HFFc6 (cell line): ENCODE data around the gene GNAT1. TPM values are rescaled to one million over a fixed set of nuclear protein-coding genes. Genes with fewer than 3 reads are reported as not detected.
"Not testable (repeated sequence)": the region's sequence is repeated elsewhere in the genome, so short reads cannot be mapped to it uniquely, and the experiment has no call there.

Experiments used
- DNase-seq: peaks from one replicate; pipeline ENCODE4 v3.0.0-alpha.2; 2018
- H3K27ac Mint-ChIP-seq: 2 replicates; pipeline ENCODE4 v1.8.0; 2020; ENCODE audit warnings: mild to moderate bottlenecking, mixed read lengths
- H3K27me3 Mint-ChIP-seq: 2 replicates; pipeline ENCODE4 v1.8.0; 2021; ENCODE audit warnings: mild to moderate bottlenecking, moderate library complexity, mixed read lengths; ENCODE audit not compliant: insufficient read depth
- H3K36me3 Mint-ChIP-seq: 2 replicates; pipeline ENCODE4 v1.8.0; 2021; ENCODE audit warnings: low read depth, mixed read lengths
- H3K4me1 Mint-ChIP-seq: 2 replicates; pipeline ENCODE4 v1.8.0; 2020; ENCODE audit warnings: low read depth, mixed read lengths
- H3K4me3 Mint-ChIP-seq: 2 replicates; pipeline ENCODE4 v1.8.0; 2020; ENCODE audit warnings: mild to moderate bottlenecking, moderate library complexity, mixed read lengths
- H3K9me3 Mint-ChIP-seq: 2 replicates; pipeline ENCODE4 v1.8.0; 2020; ENCODE audit warnings: mild to moderate bottlenecking, mixed read lengths
- total RNA-seq, 6 experiments: library from RNA; stranded (reverse); fragmentation: NEBNext Ultra II Directional; extraction: Animal tissue kit (Norgen Biotek cat#: 25700); gene quantifications; 2 replicates in 1 of 6; 3 replicates in 5 of 6; pipeline ENCODE4 v1.2.3, GENCODE V29; 2021
- TF ChIP-seq, protein P1 (sequence below): fragments of 200-600 bp; sonication (generic); IDR thresholded peaks from 2 replicates; pipeline ENCODE4 v1.5.0; 2021; ENCODE audit warnings: antibody characterized with exemption, mild to moderate bottlenecking

GNAT1 gene
- total RNA-seq, 6 experiments from 2014 or later = not detected

DNA sequence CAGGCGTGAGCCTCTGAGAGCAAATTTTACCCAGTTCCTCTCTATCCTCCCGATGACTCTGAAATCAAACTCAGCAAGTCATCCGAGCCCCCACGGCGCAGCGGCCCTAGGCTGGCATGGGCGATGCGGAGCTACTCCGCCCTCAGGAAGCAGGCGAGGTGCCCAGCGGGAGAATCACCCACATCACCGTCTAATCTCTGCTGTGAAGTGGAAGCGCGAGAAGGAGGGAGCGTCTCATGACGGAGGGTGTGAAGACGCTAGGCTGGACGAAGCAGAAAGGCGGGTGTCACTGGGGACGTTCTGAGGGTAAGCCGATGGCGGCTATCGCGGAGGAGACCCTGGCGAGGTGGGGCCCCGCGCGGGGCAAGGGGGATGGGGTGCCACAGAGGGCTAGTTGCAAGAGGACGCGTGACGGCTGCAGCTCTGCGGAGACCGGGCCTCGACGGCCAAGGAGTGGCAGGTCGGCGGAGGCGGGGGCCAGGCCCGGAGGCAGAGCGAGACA is 35.5 kb downstream of the GNAT1 start:
- Mint-ChIP-seq H3K27ac (peak overlapping the region; percentile 79), H3K27me3 (peaks cover 12% of the 10 kb centered on the region), H3K36me3 (no peaks in the 10 kb centered on the region), H3K4me1 (peaks cover 44% of the 10 kb centered on the region), H3K9me3 (no peaks in the 10 kb centered on the region), H3K4me3 (peak overlapping the region; percentile 91)
- DNase-seq = peak; percentile 26
- TF ChIP-seq, protein P1, sequence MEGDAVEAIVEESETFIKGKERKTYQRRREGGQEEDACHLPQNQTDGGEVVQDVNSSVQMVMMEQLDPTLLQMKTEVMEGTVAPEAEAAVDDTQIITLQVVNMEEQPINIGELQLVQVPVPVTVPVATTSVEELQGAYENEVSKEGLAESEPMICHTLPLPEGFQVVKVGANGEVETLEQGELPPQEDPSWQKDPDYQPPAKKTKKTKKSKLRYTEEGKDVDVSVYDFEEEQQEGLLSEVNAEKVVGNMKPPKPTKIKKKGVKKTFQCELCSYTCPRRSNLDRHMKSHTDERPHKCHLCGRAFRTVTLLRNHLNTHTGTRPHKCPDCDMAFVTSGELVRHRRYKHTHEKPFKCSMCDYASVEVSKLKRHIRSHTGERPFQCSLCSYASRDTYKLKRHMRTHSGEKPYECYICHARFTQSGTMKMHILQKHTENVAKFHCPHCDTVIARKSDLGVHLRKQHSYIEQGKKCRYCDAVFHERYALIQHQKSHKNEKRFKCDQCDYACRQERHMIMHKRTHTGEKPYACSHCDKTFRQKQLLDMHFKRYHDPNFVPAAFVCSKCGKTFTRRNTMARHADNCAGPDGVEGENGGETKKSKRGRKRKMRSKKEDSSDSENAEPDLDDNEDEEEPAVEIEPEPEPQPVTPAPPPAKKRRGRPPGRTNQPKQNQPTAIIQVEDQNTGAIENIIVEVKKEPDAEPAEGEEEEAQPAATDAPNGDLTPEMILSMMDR = no peak

DNA sequence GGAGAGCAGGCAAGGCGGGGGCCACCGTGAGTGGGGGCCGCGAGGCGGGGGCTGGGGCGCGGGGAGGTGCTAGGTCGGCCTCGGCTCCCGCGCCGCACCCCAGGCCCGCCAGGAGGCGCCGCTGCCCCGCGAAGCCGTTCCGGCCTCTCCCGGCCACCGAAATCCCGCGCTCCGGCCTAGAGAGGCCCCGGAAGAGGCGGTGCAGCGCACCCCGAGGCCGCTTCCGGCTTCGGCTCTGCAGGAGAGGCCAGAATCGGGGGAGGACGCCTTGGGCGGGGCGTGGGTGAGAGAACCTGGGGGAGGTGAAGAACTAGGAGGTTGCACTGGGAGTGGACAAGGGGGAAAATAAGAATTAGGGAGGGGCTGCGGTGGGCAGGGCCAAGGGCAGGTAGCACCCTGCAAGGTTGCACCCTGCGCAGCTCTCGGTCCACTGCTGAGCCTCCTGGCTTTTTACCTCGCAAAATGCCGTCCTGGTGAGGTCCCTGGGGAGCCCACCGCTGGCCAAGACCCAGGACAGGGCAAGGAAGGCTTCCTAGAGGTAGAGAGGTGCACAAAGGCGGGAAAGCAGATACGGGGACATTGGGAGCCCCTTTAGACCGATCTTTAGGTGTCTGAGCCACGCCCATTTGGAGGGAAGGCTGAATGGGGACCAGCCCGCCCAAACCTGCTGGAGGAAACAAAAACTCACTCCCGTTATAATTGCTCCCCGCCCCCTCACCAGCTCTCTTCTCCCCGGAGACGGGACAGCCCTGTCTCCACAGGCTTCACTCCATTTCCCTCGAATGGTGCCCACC is 36.2 kb downstream of the GNAT1 start:
- Mint-ChIP-seq H3K9me3 (no peaks in the 10 kb centered on the region), H3K36me3 (no peaks in the 10 kb centered on the region), H3K4me1 (peaks cover 44% of the 10 kb centered on the region), H3K4me3 (peak overlapping the region; percentile 91), H3K27ac (peak overlapping the region; percentile 75), H3K27me3 (peaks cover 12% of the 10 kb centered on the region)
- TF ChIP-seq, protein P1 = peak; percentile 95
- DNase-seq = peak; percentile 84

DNA sequence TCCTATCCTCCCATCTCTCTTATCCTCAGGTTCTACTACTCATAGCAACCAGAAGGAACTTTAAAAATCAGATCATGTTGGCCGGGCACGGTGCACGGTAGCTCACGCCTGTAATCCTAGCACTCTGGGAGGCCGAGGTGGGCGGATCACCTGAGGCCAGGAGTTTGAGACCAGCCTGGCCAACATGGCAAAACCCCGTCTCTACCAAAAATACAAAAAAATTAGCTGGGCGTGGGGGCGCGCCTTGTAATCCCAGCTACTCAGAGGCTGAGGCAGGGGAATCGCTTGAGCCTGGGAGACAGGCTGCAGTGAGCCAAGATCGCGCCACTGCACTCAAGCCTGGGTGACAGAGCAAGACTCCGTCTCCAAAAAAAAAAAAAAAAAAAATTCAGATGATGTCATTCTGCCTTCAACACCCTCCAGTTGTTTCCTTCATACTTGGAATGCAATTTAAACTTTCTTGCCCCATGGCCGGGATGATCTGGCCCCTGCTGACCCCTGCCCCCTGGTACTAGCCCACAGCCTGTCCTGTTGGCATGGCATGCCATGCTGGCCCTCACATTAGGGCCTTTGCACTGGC is 36.9 kb downstream of the GNAT1 start:
- Mint-ChIP-seq H3K4me1 (peaks cover 44% of the 10 kb centered on the region), H3K4me3 (peak overlapping the region; percentile 91), H3K27me3 (peaks cover 13% of the 10 kb centered on the region), H3K27ac (peak overlapping the region; percentile 75)
- not testable (repeated sequence) for H3K36me3 Mint-ChIP-seq, DNase-seq, H3K9me3 Mint-ChIP-seq

DNA sequence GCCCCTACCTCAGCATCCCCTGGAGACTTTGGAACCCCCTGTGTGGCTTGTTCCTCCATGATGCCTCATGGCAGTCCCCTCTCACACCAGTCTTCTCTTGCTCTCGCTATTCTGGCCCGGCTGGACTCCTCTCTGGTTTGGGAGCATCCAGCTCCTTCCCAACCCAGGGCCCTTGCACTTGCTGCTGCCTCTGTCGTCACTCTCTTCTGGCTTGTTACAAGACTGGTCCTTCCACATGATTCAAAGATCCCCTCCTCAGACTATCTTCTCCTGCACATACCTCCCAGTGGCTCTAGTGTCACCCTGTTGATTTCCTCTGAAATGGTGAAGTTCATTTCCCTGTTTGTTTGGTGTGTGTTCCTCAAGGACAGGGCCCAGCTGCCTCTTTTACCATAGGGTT is 38.1 kb downstream of the GNAT1 start:
- Mint-ChIP-seq H3K27me3 (peaks cover 7% of the 10 kb centered on the region), H3K4me3 (no peak overlapping the region), H3K9me3 (no peaks in the 10 kb centered on the region), H3K27ac (no peak overlapping the region), H3K36me3 (no peaks in the 10 kb centered on the region), H3K4me1 (peaks cover 48% of the 10 kb centered on the region)
- DNase-seq = no peak
- TF ChIP-seq, protein P1 = no peak

DNA sequence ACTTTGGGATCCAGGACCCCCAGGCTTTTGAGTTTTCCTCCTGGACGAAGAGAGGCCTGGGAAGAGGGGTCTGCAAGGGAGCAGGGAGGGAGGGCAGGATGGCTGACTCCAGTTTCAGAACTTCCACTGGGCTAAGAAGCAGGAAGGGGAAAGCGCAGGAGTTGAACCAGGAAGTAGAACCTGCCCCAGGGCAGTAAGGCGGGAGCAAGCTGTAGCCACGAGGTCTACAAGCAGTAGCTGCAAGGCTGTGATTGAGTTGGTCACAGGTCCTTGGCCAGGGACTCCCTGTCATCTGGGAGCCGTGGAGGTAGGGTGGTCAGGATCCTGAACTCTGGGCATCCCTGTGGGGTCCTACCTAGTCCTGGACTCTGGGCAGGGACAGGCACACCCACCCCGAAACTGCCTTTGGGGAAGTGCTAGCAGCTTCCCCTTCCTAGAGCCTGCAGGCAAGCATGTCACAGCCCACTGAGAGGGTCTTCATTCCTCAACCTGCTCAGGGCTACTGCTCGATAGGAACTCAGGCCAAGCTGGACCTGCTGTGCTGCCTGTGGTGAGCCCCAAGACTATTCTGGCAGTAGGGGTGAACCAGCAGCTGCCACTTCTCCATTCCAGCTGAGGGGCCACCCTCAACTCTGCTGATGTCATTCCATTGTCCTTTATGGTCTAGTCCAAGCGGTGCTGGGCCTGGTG is 38.8 kb downstream of the GNAT1 start:
- TF ChIP-seq, protein P1 = no peak
- Mint-ChIP-seq H3K4me1 (peaks cover 48% of the 10 kb centered on the region), H3K27ac (peak overlapping the region; percentile 30; the same call in 1 of the 2 replicates), H3K9me3 (no peaks in the 10 kb centered on the region), H3K27me3 (peaks cover 2% of the 10 kb centered on the region; the same call in 1 of the 2 replicates), H3K4me3 (no peak overlapping the region), H3K36me3 (no peaks in the 10 kb centered on the region)
- no peak for DNase-seq
